HG03354 (cell line): ENCODE measurements around the gene WDR72.

ENCODE experiments used
- ATAC-seq: cut with Tn5 transposase; IDR thresholded peaks from one replicate; pipeline ENCODE4 v1.9.1; 2021; ENCODE audit warnings: mild to moderate bottlenecking; ENCODE audit not compliant: unreplicated experiment, poor library complexity, severe bottlenecking

Gene WDR72

GRCh38 chr15:53618461-53618860 is 141.0 kb downstream of the WDR72 start:
- ATAC-seq: no peak

GRCh38 chr15:53611145-53611920 is 148.1 kb downstream of the WDR72 start:
- ATAC-seq: no peak

GRCh38 chr15:53591041-53591440 is 168.4 kb downstream of the WDR72 start:
- no peak for ATAC-seq

- no peak for ATAC-seq
These were observed 169.1 kb downstream of the WDR72 start for GRCh38 chr15:53590380-53590779.

GRCh38 chr15:53589520-53590057 is 169.9 kb downstream of the WDR72 start:
- no peak for ATAC-seq

GRCh38 chr15:53588773-53589172 is 170.7 kb downstream of the WDR72 start:
- no peak for ATAC-seq

- ATAC-seq: peak; percentile 86
These were observed 172.7 kb downstream of the WDR72 start for GRCh38 chr15:53586799-53587198.

GRCh38 chr15:53581513-53581912 is 177.9 kb downstream of the WDR72 start:
- no peak for ATAC-seq

GRCh38 chr15:53580366-53580765 is 179.1 kb downstream of the WDR72 start:
- no peak for ATAC-seq

GRCh38 chr15:53576841-53577240 is 182.6 kb downstream of the WDR72 start:
- no peak for ATAC-seq

GRCh38 chr15:53573091-53573490 is 186.4 kb downstream of the WDR72 start:
- ATAC-seq: no peak

- ATAC-seq: no peak
These were observed 189.5 kb downstream of the WDR72 start for GRCh38 chr15:53569751-53570480.

GRCh38 chr15:53566912-53567311 is 192.6 kb downstream of the WDR72 start:
- ATAC-seq: no peak

GRCh38 chr15:53565721-53566120 is 193.7 kb downstream of the WDR72 start:
- no peak for ATAC-seq

GRCh38 chr15:53564647-53565046 is 194.8 kb downstream of the WDR72 start:
- ATAC-seq: no peak

GRCh38 chr15:53563627-53564026 is 195.8 kb downstream of the WDR72 start:
- no peak for ATAC-seq

GRCh38 chr15:53559364-53560277 is 199.8 kb downstream of the WDR72 start:
- ATAC-seq: no peak

GRCh38 chr15:53558384-53558783 is 201.1 kb downstream of the WDR72 start:
- no peak for ATAC-seq

GRCh38 chr15:53555226-53555625 is 204.2 kb downstream of the WDR72 start:
- ATAC-seq: no peak

GRCh38 chr15:53549697-53550305 is 209.7 kb downstream of the WDR72 start:
- ATAC-seq: no peak
